HG03097 (cell line): ENCODE data around the gene ARID1A.
"Not testable (repeated sequence)": the region's sequence is repeated elsewhere in the genome, so short reads cannot be mapped to it uniquely, and the experiment has no call there.

ENCODE experiments used
- ATAC-seq: cut with Tn5 transposase; IDR thresholded peaks from one replicate; pipeline ENCODE4 v1.9.1; 2021; ENCODE audit not compliant: unreplicated experiment, low FRiP score

The ARID1A gene

GRCh38 chr1:26695356-26696118 is at the start of gene ARID1A:
TSS of gene ARID1A (plus strand) at chr1:26696015. CDS start at chr1:26696404, 389 bp downstream.
- ATAC-seq, result peak; percentile 38

- no peak for ATAC-seq
Measured at GRCh38 chr1:26664802-26665201, 31.0 kb upstream of the ARID1A start.

GRCh38 chr1:26666855-26667254 is 29.0 kb upstream of the ARID1A start:
- no peak for ATAC-seq

- not testable (repeated sequence) for ATAC-seq
Measured at GRCh38 chr1:26668106-26668786, 27.6 kb upstream of the ARID1A start.

- peak; percentile 87 for ATAC-seq
Measured at GRCh38 chr1:26677306-26678115, 18.3 kb upstream of the ARID1A start.

- ATAC-seq, result no peak
Measured at GRCh38 chr1:26684763-26685508, 10.9 kb upstream of the ARID1A start.

- ATAC-seq, result no peak
Measured at GRCh38 chr1:26686795-26687194, 9.0 kb upstream of the ARID1A start.

GRCh38 chr1:26689504-26689903 is 6.3 kb upstream of the ARID1A start:
- ATAC-seq, result no peak

GRCh38 chr1:26690157-26690556 is 5.7 kb upstream of the ARID1A start:
- no peak for ATAC-seq

- ATAC-seq, result no peak
Measured at GRCh38 chr1:26690576-26691031, 5.2 kb upstream of the ARID1A start.

- ATAC-seq, result no peak
Measured at GRCh38 chr1:26692211-26692792, 3.5 kb upstream of the ARID1A start.

GRCh38 chr1:26692793-26693490 is 2.9 kb upstream of the ARID1A start:
- peak; percentile 31 for ATAC-seq

- ATAC-seq, result no peak
Measured at GRCh38 chr1:26693599-26694572, 1.9 kb upstream of the ARID1A start.

GRCh38 chr1:26694638-26695355 is 1.0 kb upstream of the ARID1A start:
- no peak for ATAC-seq

- no peak for ATAC-seq
Measured at GRCh38 chr1:26696119-26696653, 371 bp downstream of the ARID1A start.

GRCh38 chr1:26696654-26697430 is 1.0 kb downstream of the ARID1A start:
- no peak for ATAC-seq
